GM21390 (cell line): ENCODE results near the gene PABPN1L.

ENCODE experiments used
- ATAC-seq: cut with Tn5 transposase; IDR thresholded peaks from one replicate; pipeline ENCODE4 v1.9.1; 2021; ENCODE audit not compliant: unreplicated experiment

Gene PABPN1L

GRCh38 chr16:88884569-88885271 lies 18.3 kb upstream of the PABPN1L start:
- no peak for ATAC-seq

GRCh38 chr16:88883946-88884345 lies 17.5 kb upstream of the PABPN1L start:
- ATAC-seq, result no peak

DNA sequence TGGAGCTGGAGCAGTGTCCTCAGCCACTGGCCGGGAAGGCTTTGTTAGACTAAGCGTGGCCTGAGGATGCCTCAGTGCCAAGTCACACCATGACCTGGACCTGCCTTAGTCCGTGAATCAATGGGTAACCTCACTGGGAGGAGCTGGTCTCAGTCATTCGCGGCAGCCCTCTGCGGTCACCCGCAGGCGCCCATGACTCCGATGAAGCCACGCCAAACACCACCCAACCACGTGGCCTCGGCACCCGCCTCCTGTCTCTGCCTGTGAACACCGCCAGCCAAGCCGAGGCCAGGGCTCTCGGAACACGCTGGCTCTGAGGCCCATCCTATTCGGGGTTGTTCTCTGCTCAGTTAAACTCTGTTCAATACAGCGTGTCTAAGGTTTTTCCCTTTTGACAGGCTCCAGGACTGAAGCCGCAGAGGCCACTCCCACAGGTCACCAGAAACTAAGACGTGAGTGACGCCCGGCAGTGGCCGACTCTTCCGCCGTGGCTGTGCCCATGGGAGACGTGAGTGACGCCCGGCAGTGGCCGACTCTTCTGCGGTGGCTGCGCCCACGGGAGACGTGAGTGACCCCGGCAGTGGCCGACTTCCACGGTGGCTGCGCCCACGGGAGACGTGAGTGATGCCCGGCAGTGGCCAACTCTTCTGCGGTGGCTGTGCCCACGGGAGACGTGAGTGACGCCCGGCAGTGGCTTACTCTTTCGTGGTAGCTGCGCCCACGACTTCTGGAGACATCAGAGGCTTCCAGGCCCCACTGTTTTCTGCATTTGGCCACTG lies 16.8 kb upstream of the PABPN1L start:
- no peak for ATAC-seq

DNA sequence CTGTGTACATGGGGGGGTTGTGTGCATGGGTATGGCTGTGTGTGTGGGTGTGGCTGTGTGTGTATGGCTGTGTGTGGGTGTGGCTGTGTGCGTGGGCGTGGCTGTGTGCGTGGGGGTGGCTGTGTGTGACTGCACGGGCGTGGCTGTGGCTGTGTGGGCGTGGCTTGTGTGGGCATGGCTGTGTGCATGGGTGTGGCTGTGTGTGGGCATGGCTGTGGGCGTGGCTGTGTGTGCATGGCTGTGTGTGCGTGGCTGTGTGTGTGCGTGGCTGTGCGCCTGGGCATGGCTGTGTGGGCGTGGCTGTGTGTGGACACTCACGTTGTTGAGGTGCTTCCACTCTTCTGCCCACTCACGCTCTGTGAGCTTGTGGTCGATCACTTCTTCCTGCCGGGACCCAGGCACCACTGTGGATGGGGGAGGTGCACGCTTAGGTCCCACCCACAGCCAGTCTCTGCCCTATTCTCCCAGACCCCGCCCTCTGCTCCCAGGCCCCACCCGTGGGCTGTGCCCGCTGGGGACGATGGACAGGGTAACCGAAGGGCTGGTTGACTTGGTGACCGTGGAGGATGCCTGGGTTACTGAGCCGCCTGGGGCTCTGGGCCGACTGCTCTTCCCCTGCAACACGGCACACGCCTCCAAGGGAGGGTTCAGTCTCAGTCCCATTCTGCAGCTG lies 16.0 kb upstream of the PABPN1L start:
- no peak for ATAC-seq

DNA sequence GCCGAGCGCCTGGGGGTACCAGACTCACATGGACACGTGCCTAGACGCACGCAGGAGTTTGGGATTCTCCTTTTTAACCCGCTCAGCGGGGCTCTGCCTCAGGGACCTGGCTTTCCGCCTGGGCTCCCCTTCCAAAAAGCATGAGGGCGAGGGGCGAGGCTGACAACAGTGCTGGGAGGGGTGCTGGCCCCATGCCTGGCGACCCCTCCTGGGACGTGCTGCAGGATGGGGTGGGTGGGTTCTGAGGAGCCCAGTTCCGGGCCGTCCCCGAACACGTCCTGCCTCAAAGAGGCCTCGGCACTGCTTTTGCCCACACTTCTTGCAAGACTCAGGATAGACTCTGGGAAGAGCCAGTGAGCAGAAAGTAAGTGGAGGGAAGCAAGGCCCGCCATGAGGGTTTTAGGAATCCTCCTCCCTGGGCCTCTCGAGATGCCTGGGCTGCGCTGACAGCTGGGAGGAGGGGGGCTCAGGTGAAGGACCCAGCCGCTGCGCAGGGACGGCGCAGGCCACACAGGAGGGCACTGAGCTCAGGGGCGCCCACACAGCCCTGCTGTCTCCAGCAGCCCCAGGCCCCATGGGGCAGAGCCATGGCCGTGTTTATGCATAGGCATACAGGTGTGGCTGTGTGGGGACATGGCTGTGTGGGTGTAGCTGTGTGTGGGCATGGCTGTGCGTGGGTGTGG lies 15.4 kb upstream of the PABPN1L start:
- ATAC-seq, result no peak

DNA sequence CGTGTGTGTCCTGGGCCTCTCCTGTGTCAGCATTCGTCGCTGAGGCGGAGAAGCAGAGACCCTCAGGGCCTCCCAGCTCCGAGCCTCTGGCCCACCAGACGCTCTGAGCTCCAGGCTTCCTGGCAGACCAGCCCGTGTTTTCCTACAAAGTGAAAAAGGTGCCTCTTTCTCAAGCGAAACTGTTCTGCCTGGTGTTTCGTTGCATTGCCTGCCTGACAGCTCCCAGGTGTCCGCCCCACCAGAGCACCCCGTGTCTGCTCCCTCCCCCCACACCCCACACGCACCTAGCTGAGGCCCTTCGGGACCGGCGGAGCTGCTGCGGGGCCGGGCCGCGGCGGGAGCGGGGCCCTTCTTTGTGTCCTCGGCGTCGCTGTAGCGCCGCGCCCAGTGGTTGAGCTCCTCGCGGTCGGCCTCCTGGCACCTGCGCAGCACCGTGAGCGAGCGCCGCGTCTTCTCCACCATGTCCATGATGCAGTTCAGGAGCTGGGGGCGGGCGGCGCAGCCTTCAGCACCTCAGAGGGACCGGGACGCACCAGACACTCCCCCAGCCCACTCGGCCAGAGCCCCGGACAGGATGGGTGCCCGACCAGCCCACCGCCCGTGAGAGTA lies 14.7 kb upstream of the PABPN1L start:
- ATAC-seq, result no peak

GRCh38 chr16:88880226-88881006 lies 14.0 kb upstream of the PABPN1L start:
- ATAC-seq, result no peak

GRCh38 chr16:88879788-88880055 lies 13.3 kb upstream of the PABPN1L start:
- ATAC-seq, result no peak

DNA sequence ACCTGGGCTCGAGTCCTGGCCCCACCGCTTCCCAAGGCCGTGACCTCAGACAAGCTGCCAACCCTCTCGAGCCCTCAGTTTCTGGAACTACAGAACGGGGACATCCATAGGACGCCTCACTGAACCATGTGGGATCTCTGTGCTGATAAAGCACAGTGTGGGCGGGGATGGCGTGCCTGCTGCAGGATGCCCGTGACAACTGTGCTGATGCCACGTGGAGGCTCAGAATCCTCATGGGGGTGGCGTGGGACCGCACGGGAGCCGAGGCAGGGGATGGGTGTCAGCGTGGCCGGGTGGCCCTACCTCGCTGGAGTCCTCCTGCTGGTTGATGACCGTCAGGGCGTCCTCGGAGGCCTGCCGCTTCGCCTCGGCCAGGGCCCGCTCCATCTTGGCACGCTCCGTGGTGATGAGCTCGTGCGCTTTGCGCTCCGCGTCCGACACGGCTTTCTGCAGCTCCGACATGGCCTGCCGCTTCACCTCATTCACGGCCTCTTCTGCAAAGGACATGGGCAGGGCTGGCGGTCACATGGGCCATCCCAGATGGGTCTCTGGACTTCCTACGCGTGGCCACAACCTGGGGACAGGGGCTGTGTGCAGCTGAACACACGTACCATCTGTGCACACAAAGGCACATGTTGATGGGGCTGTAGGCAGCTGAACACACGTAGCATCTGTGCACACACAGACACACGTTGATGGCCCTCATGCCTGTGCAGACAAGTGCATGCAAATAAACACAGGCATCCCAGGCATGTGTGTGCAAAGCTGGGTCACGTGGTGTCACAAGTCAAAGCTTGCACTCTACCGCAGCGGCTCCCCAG lies 12.7 kb upstream of the PABPN1L start:
- no peak for ATAC-seq

DNA sequence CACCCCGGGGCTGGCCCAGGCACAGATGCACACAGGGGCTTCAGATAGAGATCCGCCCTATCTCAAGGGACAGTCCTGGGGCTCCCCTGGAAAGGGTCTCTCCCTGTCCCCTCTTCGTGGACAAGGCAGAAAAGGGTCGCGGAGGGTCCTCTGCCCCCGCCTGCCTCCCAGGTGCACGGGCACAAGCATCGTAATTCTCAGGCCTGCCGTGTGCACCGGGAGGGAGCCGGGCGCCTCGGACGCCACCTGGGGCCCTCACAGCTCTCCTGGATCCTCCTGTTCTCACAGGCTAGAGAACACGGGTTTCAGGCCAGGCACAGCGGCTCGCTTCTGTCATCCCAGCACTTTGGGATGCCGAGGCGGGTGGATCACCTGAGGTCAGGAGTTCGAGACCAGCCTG lies 11.9 kb upstream of the PABPN1L start:
- ATAC-seq, result no peak

- ATAC-seq, result no peak
Observed at GRCh38 chr16:88877564-88878289, 11.3 kb upstream of the PABPN1L start.

DNA sequence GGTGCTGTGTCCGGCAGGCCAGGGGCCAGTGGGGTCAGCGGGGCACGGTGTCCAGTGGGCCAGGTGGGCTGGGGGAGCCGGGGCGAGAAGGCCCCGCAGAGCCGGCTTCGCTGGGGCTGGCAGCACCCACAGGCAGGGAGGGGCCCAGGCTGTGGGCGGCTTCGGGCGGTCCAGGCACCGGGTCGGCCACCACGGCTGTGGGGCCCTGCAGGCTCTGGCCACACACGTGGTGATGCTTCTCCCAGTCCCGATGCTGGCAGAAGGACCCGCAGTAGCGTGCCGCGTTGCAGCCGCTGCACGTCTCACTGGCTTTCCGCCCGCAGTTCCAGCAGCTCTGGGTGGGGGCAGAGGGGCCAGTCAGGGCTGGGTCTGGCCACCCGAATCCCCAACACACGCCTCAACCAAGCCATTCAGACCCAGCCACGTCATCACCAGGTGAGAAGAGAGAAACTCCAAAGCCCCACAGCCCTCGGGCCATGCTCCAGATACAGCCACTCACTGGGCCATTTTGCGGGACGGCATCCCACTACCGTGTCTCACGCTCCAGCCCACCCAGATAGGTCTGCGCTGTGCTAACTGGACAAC lies 10.6 kb upstream of the PABPN1L start:
- no peak for ATAC-seq

DNA sequence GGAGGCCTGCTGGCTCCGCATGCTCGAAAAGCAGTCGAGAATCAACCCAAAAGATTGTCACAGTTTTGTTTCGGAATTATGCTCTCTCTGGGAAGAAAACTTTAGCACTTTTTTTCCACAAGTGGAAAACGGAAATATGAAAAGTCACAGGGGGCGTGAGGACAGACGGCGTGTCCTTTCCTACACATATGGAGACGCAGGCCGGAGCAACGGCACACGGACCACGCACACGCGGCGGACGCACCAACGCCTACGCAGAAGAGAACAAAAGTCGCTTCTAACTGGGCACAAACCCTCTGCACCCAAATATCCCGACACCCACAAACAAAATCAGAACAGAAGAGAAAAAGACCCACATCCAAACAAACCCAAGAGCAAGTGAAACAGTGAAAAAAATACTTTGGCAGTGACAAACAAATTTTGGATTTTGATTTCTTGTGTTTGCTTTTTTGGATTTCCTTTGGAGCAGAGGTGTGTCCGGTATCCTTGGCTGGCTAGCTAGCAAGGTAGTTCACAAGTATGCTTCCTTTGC lies 9.3 kb upstream of the PABPN1L start:
- no peak for ATAC-seq

DNA sequence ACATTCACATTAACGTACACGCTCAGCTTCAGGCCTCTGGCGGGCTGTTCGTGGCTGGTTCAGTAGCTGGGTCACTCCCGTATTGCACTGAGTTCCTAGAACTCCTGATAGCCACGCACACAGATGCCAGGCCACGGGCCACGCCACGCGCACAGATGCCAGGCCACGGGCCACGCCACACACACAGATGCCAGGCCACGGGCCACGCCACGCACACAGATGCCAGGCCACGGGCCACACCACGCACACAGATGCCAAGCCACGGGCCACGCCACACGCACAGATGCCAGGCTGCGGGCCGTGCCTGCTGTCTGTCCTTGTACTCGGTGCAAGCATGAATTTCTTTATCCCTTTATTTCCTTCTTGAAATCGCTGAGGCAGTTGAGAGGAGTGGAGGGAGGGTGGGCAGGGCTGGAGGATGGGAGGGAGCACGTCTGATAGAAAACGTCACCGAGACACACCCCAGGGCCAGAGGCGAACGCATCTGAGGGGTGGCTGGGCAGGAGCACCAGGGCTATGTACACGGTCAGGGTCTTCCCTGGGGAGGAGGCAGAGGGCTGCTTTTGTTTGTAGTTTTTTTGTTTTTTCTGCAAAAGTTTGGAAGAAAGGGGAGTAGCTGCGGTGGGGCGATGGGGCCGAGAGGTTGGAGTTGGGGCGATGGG lies 8.6 kb upstream of the PABPN1L start:
- no peak for ATAC-seq

DNA sequence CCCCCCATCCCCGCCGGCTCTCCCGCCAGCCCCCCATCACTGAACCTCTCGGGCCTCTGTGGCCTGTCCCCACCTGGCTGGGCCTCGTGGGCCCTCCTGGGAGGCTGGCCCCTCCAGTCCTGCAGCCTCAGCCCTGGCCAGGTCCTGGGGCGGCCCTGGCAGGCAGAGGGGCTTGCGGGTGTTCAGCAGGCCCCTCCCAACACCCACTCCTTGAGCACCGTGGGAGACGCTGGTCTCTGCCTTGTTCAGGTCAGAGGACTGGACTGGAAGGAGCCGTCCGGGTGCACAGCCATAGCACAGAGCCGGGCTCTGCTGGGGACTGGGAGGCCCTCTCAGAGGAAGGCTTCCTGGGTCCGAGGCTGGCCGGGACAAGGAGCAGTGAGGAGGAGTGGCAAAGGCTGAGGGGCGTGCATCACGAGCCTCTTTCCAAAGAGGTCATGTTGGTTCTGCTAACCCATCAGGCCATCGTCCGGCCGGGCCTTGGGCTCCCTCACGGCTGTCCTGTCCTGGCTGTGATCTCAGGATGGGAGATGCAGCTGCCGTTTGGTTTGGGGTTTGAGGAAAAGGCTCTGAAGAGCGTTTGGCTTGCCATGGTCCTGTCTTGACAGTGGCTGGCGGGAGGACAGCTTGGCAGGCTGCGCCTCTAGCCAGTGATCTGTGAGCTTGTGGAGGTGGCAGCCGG lies 6.3 kb upstream of the PABPN1L start:
- ATAC-seq, result no peak

GRCh38 chr16:88871730-88872416 lies 5.4 kb upstream of the PABPN1L start:
- no peak for ATAC-seq

- no peak for ATAC-seq
Observed at GRCh38 chr16:88871349-88871702, 4.9 kb upstream of the PABPN1L start.
